ENCODE data around the gene CER1. TPM values are rescaled to one million over a fixed set of nuclear protein-coding genes. Genes with fewer than 3 reads are reported as not detected.

CER1 gene
- polyA plus RNA-seq, 1 donor from 2014 or later: not detected

GRCh38 chr9:14674630-14675029 is 47.9 kb downstream of the CER1 start:
- Histone ChIP-seq H3K36me3 (ENCODE audit: insufficient read depth, low read length) (no peaks in the 10 kb centered on the region), H3K27ac (ENCODE audit: low read length) (no peak overlapping the region), H3K9ac (ENCODE audit: low read length) (no peak overlapping the region), H4K20me1 (ENCODE audit: insufficient read depth) (no peaks in the 10 kb centered on the region), H3K9me2 (ENCODE audit: insufficient read depth, low read length) (no peaks in the 10 kb centered on the region), H3F3A (ENCODE audit: insufficient read depth, low read length, poor library complexity, severe bottlenecking) (no peaks in the 10 kb centered on the region), H3K4me3 (ENCODE audit: low read length) (no peak overlapping the region), H3K27me3 (ENCODE audit: insufficient read depth, low read depth, low read length) (no peaks in the 10 kb centered on the region), H2AFZ (ENCODE audit: low read depth, low read length) (no peak overlapping the region), H3K9me3 (ENCODE audit: low read length) (no peaks in the 10 kb centered on the region), H3K4me2 (ENCODE audit: low read length) (no peak overlapping the region), H3K79me2 (replicated peaks; ENCODE audit: insufficient read depth, low read length) (no peaks in the 10 kb centered on the region)
- TF ChIP-seq POLR2AphosphoS5 (IDR thresholded peaks at IDR 0.05) (no peak), EZH2 (IDR thresholded peaks at IDR 0.05; ENCODE audit: borderline replicate concordance, insufficient read depth, low read length, poor library complexity, severe bottlenecking) (no peak), CTCF (IDR thresholded peaks at IDR 0.05; ENCODE audit: poor library complexity, severe bottlenecking) (no peak), EP300 (conservative IDR thresholded peaks at IDR 0.05; ENCODE audit: poor library complexity, severe bottlenecking) (no peak), MXI1 (conservative IDR thresholded peaks at IDR 0.05; ENCODE audit: poor library complexity, severe bottlenecking) (no peak), REST (IDR thresholded peaks at IDR 0.05; ENCODE audit: borderline replicate concordance) (no peak), RAD21 (conservative IDR thresholded peaks at IDR 0.05) (no peak), TAF1 (IDR thresholded peaks at IDR 0.05; ENCODE audit: low read depth) (no peak), SMC3 (conservative IDR thresholded peaks at IDR 0.05; ENCODE audit: poor library complexity) (no peak)

GRCh38 chr9:14671377-14671776 is 51.2 kb downstream of the CER1 start:
- Histone ChIP-seq H3K36me3 (ENCODE audit: insufficient read depth, low read length) (no peaks in the 10 kb centered on the region), H3F3A (ENCODE audit: insufficient read depth, low read length, poor library complexity, severe bottlenecking) (no peaks in the 10 kb centered on the region), H3K9me2 (ENCODE audit: insufficient read depth, low read length) (no peaks in the 10 kb centered on the region), H3K9me3 (ENCODE audit: low read length) (no peaks in the 10 kb centered on the region), H2AFZ (ENCODE audit: low read depth, low read length) (no peak overlapping the region), H3K4me3 (ENCODE audit: low read length) (no peak overlapping the region), H4K20me1 (ENCODE audit: insufficient read depth) (no peaks in the 10 kb centered on the region), H3K9ac (ENCODE audit: low read length) (no peak overlapping the region), H3K4me2 (ENCODE audit: low read length) (no peak overlapping the region), H3K27ac (ENCODE audit: low read length) (no peak overlapping the region), H3K79me2 (replicated peaks; ENCODE audit: insufficient read depth, low read length) (no peaks in the 10 kb centered on the region), H3K27me3 (ENCODE audit: insufficient read depth, low read depth, low read length) (no peaks in the 10 kb centered on the region)
- TF ChIP-seq RAD21 (conservative IDR thresholded peaks at IDR 0.05) (no peak), CTCF (IDR thresholded peaks at IDR 0.05; ENCODE audit: poor library complexity, severe bottlenecking) (no peak), MXI1 (conservative IDR thresholded peaks at IDR 0.05; ENCODE audit: poor library complexity, severe bottlenecking) (no peak), EZH2 (IDR thresholded peaks at IDR 0.05; ENCODE audit: borderline replicate concordance, insufficient read depth, low read length, poor library complexity, severe bottlenecking) (no peak), EP300 (conservative IDR thresholded peaks at IDR 0.05; ENCODE audit: poor library complexity, severe bottlenecking) (no peak), REST (IDR thresholded peaks at IDR 0.05; ENCODE audit: borderline replicate concordance) (no peak)
